H1 (cell line): ENCODE data around the gene CHMP5. TPM values are rescaled to one million over a fixed set of nuclear protein-coding genes. Genes with fewer than 3 reads are reported as not detected.

Experiments used
- ATF2 ChIP-seq: IDR thresholded peaks from 2 replicates; pipeline ENCODE4 v1.6.1; 2012; ENCODE audit warnings: low read length, inconsistent platforms
- BACH1 ChIP-seq: IDR thresholded peaks from 2 replicates; pipeline ENCODE4 v1.6.1; 2012; ENCODE audit warnings: low read length, improper control_type of control experiment
- BCL11A ChIP-seq, 2 experiments: IDR thresholded peaks; one replicate each; pipeline ENCODE4 v1.6.1; 2011; ENCODE audit warnings: low read depth in 2 of 2, low read length in 2 of 2, mild to moderate bottlenecking in 2 of 2
- CHD7 ChIP-seq: fragments of 300-600 bp; sonication (generic); IDR thresholded peaks from 2 replicates; pipeline ENCODE4 v1.7.1; 2012; ENCODE audit warnings: low read length, moderate library complexity, mild to moderate bottlenecking, inconsistent platforms; ENCODE audit not compliant: insufficient replicate concordance
- EGR1 ChIP-seq: IDR thresholded peaks from 2 replicates; pipeline ENCODE4 v1.6.1; 2011; ENCODE audit warnings: low read depth, low read length, borderline replicate concordance
- TAF1 ChIP-seq: IDR thresholded peaks from 2 replicates; pipeline ENCODE4 v1.6.1; 2011; ENCODE audit warnings: mild to moderate bottlenecking, low read depth, low read length
- USF2 ChIP-seq: IDR thresholded peaks from 2 replicates; pipeline ENCODE4 v1.6.1; 2011; ENCODE audit warnings: low read length, improper control_type of control experiment
- polyA plus RNA-seq, 7 experiments: library from polyadenylated mRNA; depleted of rRNA in 3 of 7; stranded (reverse) in 5 of 7; unstranded in 2 of 7; fragments of >200 nt in 5 of 7; fragments of 200-250 nt in 2 of 7; gene quantifications; 1 replicate in 5 of 7; 2 replicates in 1 of 7; 4 replicates in 1 of 7; pipeline versions ENCODE4 v1.2.1 to v1.2.3, GENCODE V29; 2011 to 2013; ENCODE audit warnings: missing spikeins in 2 of 7, mixed read lengths in 2 of 7
- total RNA-seq: library from RNA; stranded (reverse); fragmentation: NEBNext Ultra II Directional; extraction: Animal tissue kit (Norgen Biotek cat#: 25700); gene quantifications from 2 replicates; pipeline ENCODE4 v1.2.1, GENCODE V29; 2021

Gene CHMP5
- total and polyA plus RNA-seq, 2 of the 8 experiments (the other 6 are each of a cell fraction or from before 2014, with no cell fraction given): 25.0 to 47.3 TPM

- TF ChIP-seq CHD7 (no peak), BCL11A (IDR thresholded peaks at IDR 0.05; ENCODE audit: low read depth in 2 of 2, low read length in 2 of 2) (no peak), BACH1 (no peak), TAF1 (no peak), ATF2 (no peak), EGR1 (no peak), USF2 (no peak)
These were observed 53.9 kb downstream of the CHMP5 start (continued) for GRCh38 chr9:33318781-33319180.
